Measurements from ENCODE around the gene AUH.

DNA sequence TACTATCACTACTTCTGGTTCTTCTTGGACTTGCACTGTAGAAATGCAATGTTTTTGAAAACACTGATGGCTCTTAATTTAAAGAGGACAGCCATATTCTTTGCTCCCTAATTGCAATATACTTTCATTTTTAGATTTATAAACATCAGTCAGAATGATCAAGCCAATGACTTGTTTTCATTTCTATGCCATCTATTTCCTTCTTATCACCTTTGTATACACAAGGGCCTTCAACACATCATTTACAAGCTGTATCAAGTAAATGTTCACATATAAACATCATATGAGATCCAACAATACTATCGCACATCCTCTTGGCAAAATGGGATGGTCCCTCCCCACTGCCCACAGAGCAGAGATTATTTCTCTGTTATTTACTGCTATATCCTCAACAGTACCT is 24.9 kb downstream of the AUH start:
- TF ChIP-seq JUND (IDR thresholded peaks at IDR 0.05; ENCODE audit: low read depth, low read length) (no peak), MXI1 (IDR thresholded peaks at IDR 0.05; ENCODE audit: low read depth, low read length) (no peak)
- TF ChIP-seq, protein P1, sequence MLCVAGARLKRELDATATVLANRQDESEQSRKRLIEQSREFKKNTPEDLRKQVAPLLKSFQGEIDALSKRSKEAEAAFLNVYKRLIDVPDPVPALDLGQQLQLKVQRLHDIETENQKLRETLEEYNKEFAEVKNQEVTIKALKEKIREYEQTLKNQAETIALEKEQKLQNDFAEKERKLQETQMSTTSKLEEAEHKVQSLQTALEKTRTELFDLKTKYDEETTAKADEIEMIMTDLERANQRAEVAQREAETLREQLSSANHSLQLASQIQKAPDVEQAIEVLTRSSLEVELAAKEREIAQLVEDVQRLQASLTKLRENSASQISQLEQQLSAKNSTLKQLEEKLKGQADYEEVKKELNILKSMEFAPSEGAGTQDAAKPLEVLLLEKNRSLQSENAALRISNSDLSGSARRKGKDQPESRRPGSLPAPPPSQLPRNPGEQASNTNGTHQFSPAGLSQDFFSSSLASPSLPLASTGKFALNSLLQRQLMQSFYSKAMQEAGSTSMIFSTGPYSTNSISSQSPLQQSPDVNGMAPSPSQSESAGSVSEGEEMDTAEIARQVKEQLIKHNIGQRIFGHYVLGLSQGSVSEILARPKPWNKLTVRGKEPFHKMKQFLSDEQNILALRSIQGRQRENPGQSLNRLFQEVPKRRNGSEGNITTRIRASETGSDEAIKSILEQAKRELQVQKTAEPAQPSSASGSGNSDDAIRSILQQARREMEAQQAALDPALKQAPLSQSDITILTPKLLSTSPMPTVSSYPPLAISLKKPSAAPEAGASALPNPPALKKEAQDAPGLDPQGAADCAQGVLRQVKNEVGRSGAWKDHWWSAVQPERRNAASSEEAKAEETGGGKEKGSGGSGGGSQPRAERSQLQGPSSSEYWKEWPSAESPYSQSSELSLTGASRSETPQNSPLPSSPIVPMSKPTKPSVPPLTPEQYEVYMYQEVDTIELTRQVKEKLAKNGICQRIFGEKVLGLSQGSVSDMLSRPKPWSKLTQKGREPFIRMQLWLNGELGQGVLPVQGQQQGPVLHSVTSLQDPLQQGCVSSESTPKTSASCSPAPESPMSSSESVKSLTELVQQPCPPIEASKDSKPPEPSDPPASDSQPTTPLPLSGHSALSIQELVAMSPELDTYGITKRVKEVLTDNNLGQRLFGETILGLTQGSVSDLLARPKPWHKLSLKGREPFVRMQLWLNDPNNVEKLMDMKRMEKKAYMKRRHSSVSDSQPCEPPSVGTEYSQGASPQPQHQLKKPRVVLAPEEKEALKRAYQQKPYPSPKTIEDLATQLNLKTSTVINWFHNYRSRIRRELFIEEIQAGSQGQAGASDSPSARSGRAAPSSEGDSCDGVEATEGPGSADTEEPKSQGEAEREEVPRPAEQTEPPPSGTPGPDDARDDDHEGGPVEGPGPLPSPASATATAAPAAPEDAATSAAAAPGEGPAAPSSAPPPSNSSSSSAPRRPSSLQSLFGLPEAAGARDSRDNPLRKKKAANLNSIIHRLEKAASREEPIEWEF (IDR thresholded peaks at IDR 0.05; ENCODE audit: insufficient replicate concordance, low read depth, low read length), result no peak
- TF ChIP-seq, protein P2, sequence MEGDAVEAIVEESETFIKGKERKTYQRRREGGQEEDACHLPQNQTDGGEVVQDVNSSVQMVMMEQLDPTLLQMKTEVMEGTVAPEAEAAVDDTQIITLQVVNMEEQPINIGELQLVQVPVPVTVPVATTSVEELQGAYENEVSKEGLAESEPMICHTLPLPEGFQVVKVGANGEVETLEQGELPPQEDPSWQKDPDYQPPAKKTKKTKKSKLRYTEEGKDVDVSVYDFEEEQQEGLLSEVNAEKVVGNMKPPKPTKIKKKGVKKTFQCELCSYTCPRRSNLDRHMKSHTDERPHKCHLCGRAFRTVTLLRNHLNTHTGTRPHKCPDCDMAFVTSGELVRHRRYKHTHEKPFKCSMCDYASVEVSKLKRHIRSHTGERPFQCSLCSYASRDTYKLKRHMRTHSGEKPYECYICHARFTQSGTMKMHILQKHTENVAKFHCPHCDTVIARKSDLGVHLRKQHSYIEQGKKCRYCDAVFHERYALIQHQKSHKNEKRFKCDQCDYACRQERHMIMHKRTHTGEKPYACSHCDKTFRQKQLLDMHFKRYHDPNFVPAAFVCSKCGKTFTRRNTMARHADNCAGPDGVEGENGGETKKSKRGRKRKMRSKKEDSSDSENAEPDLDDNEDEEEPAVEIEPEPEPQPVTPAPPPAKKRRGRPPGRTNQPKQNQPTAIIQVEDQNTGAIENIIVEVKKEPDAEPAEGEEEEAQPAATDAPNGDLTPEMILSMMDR (IDR thresholded peaks at IDR 0.05 in 2 of 3, conservative IDR thresholded peaks at IDR 0.05 in 1 of 3; ENCODE audit: control insufficient read depth in 2 of 3, extremely low read depth in 1 of 3, insufficient read depth in 1 of 3, low read depth in 3 of 3, low read length in 3 of 3), result no peak
